ENCODE results near the gene DCHS2.

- TF ChIP-seq SIN3A (IDR thresholded peaks at IDR 0.05; ENCODE audit: low read depth, low read length), result no peak
- no peak for TF ChIP-seq POLR2AphosphoS2 (IDR thresholded peaks at IDR 0.05; ENCODE audit: low read depth, low read length)
- no peak for TF ChIP-seq POLR2A (IDR thresholded peaks at IDR 0.05; ENCODE audit: low read depth, low read length)
These were observed 29.4 kb downstream of the DCHS2 start for GRCh38 chr4:154462081-154462810.

Measured in GM12878 (cell line).